ENCODE measurements around the gene NUTM1.

Gene NUTM1

GRCh38 chr15:34332553-34333120 lies 10.5 kb upstream of the NUTM1 start:
- H3K36me3 ChIP-seq (ENCODE audit: low read depth) = no peaks in the 10 kb centered on the region
- ATAC-seq (ENCODE audit: low read depth) (no peak), DNase-seq (ENCODE audit: low spot score) (no peak)
- H3K4me3 ChIP-seq (ENCODE audit: severe bottlenecking) = no peak overlapping the region
- no peaks in the 10 kb centered on the region for H3K9me3 ChIP-seq (ENCODE audit: severe bottlenecking)
- peaks cover 18% of the 10 kb centered on the region for H3K4me1 ChIP-seq (ENCODE audit: insufficient read depth, poor library complexity, severe bottlenecking)
- H3K27ac ChIP-seq (ENCODE audit: poor library complexity, severe bottlenecking) = no peak overlapping the region
- no peaks in the 10 kb centered on the region for H3K27me3 ChIP-seq (ENCODE audit: insufficient read depth, poor library complexity, severe bottlenecking)
- TF ChIP-seq, protein P1, sequence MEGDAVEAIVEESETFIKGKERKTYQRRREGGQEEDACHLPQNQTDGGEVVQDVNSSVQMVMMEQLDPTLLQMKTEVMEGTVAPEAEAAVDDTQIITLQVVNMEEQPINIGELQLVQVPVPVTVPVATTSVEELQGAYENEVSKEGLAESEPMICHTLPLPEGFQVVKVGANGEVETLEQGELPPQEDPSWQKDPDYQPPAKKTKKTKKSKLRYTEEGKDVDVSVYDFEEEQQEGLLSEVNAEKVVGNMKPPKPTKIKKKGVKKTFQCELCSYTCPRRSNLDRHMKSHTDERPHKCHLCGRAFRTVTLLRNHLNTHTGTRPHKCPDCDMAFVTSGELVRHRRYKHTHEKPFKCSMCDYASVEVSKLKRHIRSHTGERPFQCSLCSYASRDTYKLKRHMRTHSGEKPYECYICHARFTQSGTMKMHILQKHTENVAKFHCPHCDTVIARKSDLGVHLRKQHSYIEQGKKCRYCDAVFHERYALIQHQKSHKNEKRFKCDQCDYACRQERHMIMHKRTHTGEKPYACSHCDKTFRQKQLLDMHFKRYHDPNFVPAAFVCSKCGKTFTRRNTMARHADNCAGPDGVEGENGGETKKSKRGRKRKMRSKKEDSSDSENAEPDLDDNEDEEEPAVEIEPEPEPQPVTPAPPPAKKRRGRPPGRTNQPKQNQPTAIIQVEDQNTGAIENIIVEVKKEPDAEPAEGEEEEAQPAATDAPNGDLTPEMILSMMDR (IDR thresholded peaks at IDR 0.05; ENCODE audit: poor library complexity, severe bottlenecking) = no peak

GRCh38 chr15:34334672-34335071 lies 8.4 kb upstream of the NUTM1 start:
- ATAC-seq (ENCODE audit: low read depth) (no peak), DNase-seq (ENCODE audit: low spot score) (no peak)
- H3K36me3 ChIP-seq (ENCODE audit: low read depth) = peaks cover 15% of the 10 kb centered on the region
- no peaks in the 10 kb centered on the region for H3K9me3 ChIP-seq (ENCODE audit: severe bottlenecking)
- H3K4me3 ChIP-seq (ENCODE audit: severe bottlenecking) = no peak overlapping the region
- peak overlapping the region; percentile 27 for H3K27ac ChIP-seq (ENCODE audit: poor library complexity, severe bottlenecking)
- TF ChIP-seq, protein P1 (IDR thresholded peaks at IDR 0.05; ENCODE audit: poor library complexity, severe bottlenecking) = no peak
- H3K27me3 ChIP-seq (ENCODE audit: insufficient read depth, poor library complexity, severe bottlenecking) = no peaks in the 10 kb centered on the region
- H3K4me1 ChIP-seq (ENCODE audit: insufficient read depth, poor library complexity, severe bottlenecking) = peaks cover 18% of the 10 kb centered on the region

- TF ChIP-seq, protein P1 (IDR thresholded peaks at IDR 0.05; ENCODE audit: poor library complexity, severe bottlenecking) = no peak
- peaks cover 22% of the 10 kb centered on the region for H3K36me3 ChIP-seq (ENCODE audit: low read depth)
- no peaks in the 10 kb centered on the region for H3K9me3 ChIP-seq (ENCODE audit: severe bottlenecking)
- peaks cover 18% of the 10 kb centered on the region for H3K4me1 ChIP-seq (ENCODE audit: insufficient read depth, poor library complexity, severe bottlenecking)
- ATAC-seq (ENCODE audit: low read depth) (no peak), DNase-seq (ENCODE audit: low spot score) (no peak)
- H3K27ac ChIP-seq (ENCODE audit: poor library complexity, severe bottlenecking) = peak overlapping the region; percentile 27
- no peak overlapping the region for H3K4me3 ChIP-seq (ENCODE audit: severe bottlenecking)
- H3K27me3 ChIP-seq (ENCODE audit: insufficient read depth, poor library complexity, severe bottlenecking) = no peaks in the 10 kb centered on the region
Observed at GRCh38 chr15:34335176-34336032, 7.7 kb upstream of the NUTM1 start.

GRCh38 chr15:34336231-34336990 lies 6.7 kb upstream of the NUTM1 start:
- Histone ChIP-seq H3K36me3 (ENCODE audit: low read depth) (peaks cover 32% of the 10 kb centered on the region), H3K27ac (ENCODE audit: poor library complexity, severe bottlenecking) (no peak overlapping the region), H3K27me3 (ENCODE audit: insufficient read depth, poor library complexity, severe bottlenecking) (no peaks in the 10 kb centered on the region), H3K4me3 (ENCODE audit: severe bottlenecking) (no peak overlapping the region), H3K9me3 (ENCODE audit: severe bottlenecking) (no peaks in the 10 kb centered on the region), H3K4me1 (ENCODE audit: insufficient read depth, poor library complexity, severe bottlenecking) (peaks cover 20% of the 10 kb centered on the region)
- no peak for DNase-seq (ENCODE audit: low spot score)
- no peak for ATAC-seq (ENCODE audit: low read depth)
- TF ChIP-seq, protein P1 (IDR thresholded peaks at IDR 0.05; ENCODE audit: poor library complexity, severe bottlenecking) = no peak
